HepG2 (cell line): Measurements from ENCODE around the gene USP12. TPM values are rescaled to one million over a fixed set of nuclear protein-coding genes. Genes with fewer than 3 reads are reported as not detected.

Experiments
- ATF5 ChIP-seq: sonication (generic); formaldehyde crosslinking; IDR thresholded peaks from 2 replicates; pipeline ENCODE4 v1.4.0; 2020; ENCODE audit warnings: mild to moderate bottlenecking, low read depth, missing genetic modification reagents
- ATF7 ChIP-seq, 2 experiments: fragments of 450-650 bp in 1 of 2; sonication (generic) in 1 of 2; formaldehyde crosslinking in 1 of 2; IDR thresholded peaks; 2 replicates each; pipeline versions ENCODE4 v1.4.0 to v1.6.1; 2016 to 2020; ENCODE audit warnings: antibody characterized with exemption in 1 of 2, mild to moderate bottlenecking in 1 of 2, missing genetic modification reagents in 1 of 2
- DMTF1 ChIP-seq: sonication (generic); formaldehyde crosslinking; IDR thresholded peaks from 2 replicates; pipeline ENCODE4 v1.4.0; 2020; ENCODE audit warnings: mild to moderate bottlenecking, missing genetic modification reagents
- FUBP1 ChIP-seq: sonication (generic); formaldehyde crosslinking; IDR thresholded peaks from 2 replicates; pipeline ENCODE4 v1.5.1; 2020; ENCODE audit warnings: missing genetic modification reagents, mild to moderate bottlenecking, borderline replicate concordance
- HMGA1 ChIP-seq: sonication (generic); formaldehyde crosslinking; conservative IDR thresholded peaks from 2 replicates; pipeline ENCODE4 v1.4.0; 2020; ENCODE audit warnings: missing genetic modification reagents
- NKX3-1 ChIP-seq: sonication (generic); formaldehyde crosslinking; IDR thresholded peaks from 2 replicates; pipeline ENCODE4 v1.5.0; 2020; ENCODE audit warnings: missing genetic modification reagents
- STAT6 ChIP-seq: sonication (generic); formaldehyde crosslinking; IDR thresholded peaks from 2 replicates; pipeline ENCODE4 v1.4.0; 2020; ENCODE audit warnings: missing genetic modification reagents, mild to moderate bottlenecking, borderline replicate concordance
- ZBTB20 ChIP-seq: sonication (generic); formaldehyde crosslinking; IDR thresholded peaks from 2 replicates; pipeline ENCODE4 v1.8.1; 2023; ENCODE audit warnings: missing genetic modification reagents, low read depth, mild to moderate bottlenecking, borderline replicate concordance
- ZBTB49 ChIP-seq: sonication (generic); formaldehyde crosslinking; IDR thresholded peaks from 2 replicates; pipeline ENCODE4 v1.4.0; 2020; ENCODE audit warnings: missing genetic modification reagents, borderline replicate concordance
- ZNF136 ChIP-seq: sonication (generic); formaldehyde crosslinking; IDR thresholded peaks from 2 replicates; pipeline ENCODE4 v1.8.1; 2022; ENCODE audit warnings: low read depth, mild to moderate bottlenecking, moderate library complexity, missing genetic modification reagents
- ZNF329 ChIP-seq: sonication (generic); formaldehyde crosslinking; IDR thresholded peaks from 2 replicates; pipeline ENCODE4 v1.9.0; 2021; ENCODE audit warnings: low read depth, mild to moderate bottlenecking, missing genetic modification reagents
- ZNF331 ChIP-seq: sonication (generic); formaldehyde crosslinking; IDR thresholded peaks from 2 replicates; pipeline ENCODE4 v1.4.0; 2020; ENCODE audit warnings: missing genetic modification reagents
- ZNF788 ChIP-seq: sonication (generic); formaldehyde crosslinking; IDR thresholded peaks from 2 replicates; pipeline ENCODE4 v1.5.0; 2020; ENCODE audit warnings: mild to moderate bottlenecking, missing genetic modification reagents, borderline replicate concordance
- ZNF891 ChIP-seq: sonication (generic); formaldehyde crosslinking; IDR thresholded peaks from 2 replicates; pipeline ENCODE4 v1.5.0; 2020; ENCODE audit warnings: mild to moderate bottlenecking, missing genetic modification reagents
- polyA plus RNA-seq, 8 experiments: library from polyadenylated mRNA; depleted of rRNA in 3 of 8; stranded (reverse) in 7 of 8; unstranded in 1 of 8; fragments of >200 nt; fragmentation: Illumina TruSeq in 4 of 8; extraction: Trizol in 4 of 8; gene quantifications; 2 replicates each; pipeline versions ENCODE4 v1.2.1 to v1.2.3, GENCODE V29; 2011 to 2016; ENCODE audit warnings: low read depth in 4 of 8, missing spikeins in 1 of 8, mixed read lengths in 1 of 8; ENCODE audit not compliant: insufficient read depth in 1 of 8
- total RNA-seq, 5 experiments: library from RNA; depleted of rRNA; stranded (reverse); fragments of >200 nt; fragmentation: Illumina TruSeq; extraction: Trizol; gene quantifications; 2 replicates each; pipeline ENCODE4 v1.2.3, GENCODE V29; 2016; ENCODE audit warnings: low read depth in 1 of 5

USP12 gene
- total and polyA plus RNA-seq, 2 of the 13 experiments (the other 11 are each of a cell fraction or from before 2014, with no cell fraction given), result 9.8 to 19.5 TPM

- TF ChIP-seq ZBTB49 (no peak), ZNF891 (CRISPR knock-in tag) (no peak), FUBP1 (no peak), STAT6 (CRISPR knock-in tag) (no peak), DMTF1 (CRISPR knock-in tag) (no peak), ZNF788 (CRISPR knock-in tag) (peak; percentile 28; the same call in 1 of the 2 replicates), NKX3-1 (CRISPR knock-in tag) (no peak), HMGA1 (CRISPR knock-in tag) (no peak), ZNF329 (0 out of 2 replicates have a peak, but pooled peaks have one; percentile 23), ZBTB20 (CRISPR knock-in tag) (no peak; the same call in 1 of the 2 replicates), ATF5 (no peak), ATF7 (IDR thresholded peaks at IDR 0.05) (no peak), ATF7 (CRISPR knock-in tag; IDR thresholded peaks at IDR 0.05) (no peak), ZNF331 (CRISPR knock-in tag) (peak; percentile 58; the same call in 1 of the 2 replicates), ZNF136 (no peak)
Observed at GRCh38 chr13:27022571-27023311, 148.9 kb downstream of the USP12 start (continued).
